Natural killer cell treated with Interleukin-12 subunit alpha and Interleukin-12 subunit beta and Interleukin-15 and Interleukin-18, amount 100 ng/mL, for 72 hours (primary cell): Measurements from ENCODE around the gene BRD9. TPM values are rescaled to one million over a fixed set of nuclear protein-coding genes. Genes with fewer than 3 reads are reported as not detected.
"Not testable (repeated sequence)": the region's sequence is repeated elsewhere in the genome, so short reads cannot be mapped to it uniquely, and the experiment has no call there.

Experiments used
- ATAC-seq, 2 donors: fragments of 150-1000 bp; cut with Tn5 transposase in 1 of 2; sonication (Bioruptor Pico), chemical (Tn5 transposase) in 1 of 2; 2 replicates each; pipeline ENCODE4 v1.10.0; 2021
- DNase-seq: peaks from one replicate; pipeline ENCODE4 v3.0.0; 2022; ENCODE audit warnings: low spot score
- H3K27ac Mint-ChIP-seq, 2 donors: 1 replicate in 1 of 2; 2 replicates in 1 of 2; pipeline ENCODE4 v1.8.0; 2022; ENCODE audit warnings: mixed read lengths in 2 of 2, mild to moderate bottlenecking in 1 of 2, moderate library complexity in 1 of 2
- H3K27me3 Mint-ChIP-seq, 2 donors: 1 replicate in 1 of 2; 2 replicates in 1 of 2; pipeline ENCODE4 v1.8.0; 2022; ENCODE audit warnings: mixed read lengths in 2 of 2
- H3K36me3 Mint-ChIP-seq: one replicate; pipeline ENCODE4 v1.8.0; 2022; ENCODE audit warnings: mixed read lengths
- H3K4me1 Mint-ChIP-seq, 2 donors: 1 replicate in 1 of 2; 2 replicates in 1 of 2; pipeline ENCODE4 v1.8.0; 2022; ENCODE audit warnings: low read depth in 2 of 2, mixed read lengths in 2 of 2, mild to moderate bottlenecking in 1 of 2
- H3K4me3 Mint-ChIP-seq: one replicate; pipeline ENCODE4 v1.8.0; 2022; ENCODE audit warnings: mixed read lengths
- H3K9me3 Mint-ChIP-seq: 2 replicates; pipeline ENCODE4 v1.8.0; 2022; ENCODE audit warnings: mixed read lengths
- total RNA-seq, 2 donors: library from RNA; stranded (reverse); gene quantifications; one replicate each; pipeline ENCODE4 v1.2.3, GENCODE V29; 2022

Gene BRD9
- total RNA-seq, 2 donors from 2014 or later, result 52.7 to 136 TPM

DNA sequence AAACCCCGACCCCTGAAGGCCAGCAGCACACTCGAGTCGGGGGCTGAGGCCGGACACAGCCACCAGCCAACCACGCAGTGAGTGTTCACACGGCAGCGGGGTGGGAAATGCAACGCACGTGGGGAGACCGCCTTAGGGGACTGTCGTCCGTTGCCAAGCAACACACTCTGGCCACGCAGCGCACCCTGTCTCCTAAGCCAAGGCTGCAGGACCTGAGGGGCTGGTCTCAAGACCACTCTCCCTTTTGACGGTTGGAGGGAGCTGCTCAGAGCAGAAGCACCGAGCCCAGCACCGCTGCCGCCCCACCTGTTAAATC is 7.5 kb downstream of the BRD9 start:
- Mint-ChIP-seq H3K27ac (no peak overlapping the region), H3K36me3 (peaks cover 23% of the 10 kb centered on the region), H3K9me3 (peaks cover 10% of the 10 kb centered on the region), H3K27me3 (no peaks in the 10 kb centered on the region), H3K4me1 (peaks cover 25 to 30% of the 10 kb centered on the region in 2 donors), H3K4me3 (no peak overlapping the region)
- ATAC-seq (peak in 1 of 2 donors; percentile 15), DNase-seq (no peak)

DNA sequence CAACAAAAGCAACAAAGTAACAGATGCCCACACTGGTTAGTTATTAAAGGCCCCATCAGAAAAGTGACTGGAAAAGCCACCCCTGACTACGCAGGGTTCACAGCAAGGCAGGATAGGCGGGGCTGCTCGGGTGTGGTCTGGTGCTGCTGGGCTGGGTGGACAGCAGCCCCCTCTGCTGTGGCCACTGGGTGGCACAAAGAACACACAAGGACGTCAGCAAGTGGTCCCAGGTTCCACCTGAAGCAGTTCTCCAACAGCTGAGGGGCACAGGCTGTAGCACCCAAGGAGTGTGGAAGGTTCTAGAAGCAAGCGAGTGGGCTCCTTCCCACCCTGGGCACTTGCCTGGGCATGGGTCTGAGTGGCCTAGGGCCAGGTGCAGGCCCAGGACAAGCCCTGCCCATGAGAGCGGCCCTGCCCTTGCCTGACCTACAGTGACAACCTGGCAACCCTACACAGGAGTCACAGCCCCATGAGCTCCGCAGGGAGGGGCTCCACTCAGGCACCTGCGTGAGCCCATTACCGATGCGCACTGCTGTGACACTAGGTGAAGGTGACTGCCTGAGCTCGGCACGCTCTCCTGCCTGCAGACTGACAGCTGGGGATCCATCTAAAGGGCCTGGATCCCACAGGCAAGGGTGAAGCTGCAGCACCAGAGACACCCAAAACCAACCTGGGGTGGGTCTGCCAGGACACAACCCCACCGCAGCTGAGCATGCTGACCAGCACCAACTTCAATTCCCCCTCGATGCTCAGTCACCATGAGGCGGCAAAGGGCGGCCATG is 8.1 kb downstream of the BRD9 start:
- Mint-ChIP-seq H3K27ac (no peak overlapping the region), H3K4me3 (no peak overlapping the region), H3K27me3 (no peaks in the 10 kb centered on the region), H3K9me3 (peaks cover 10% of the 10 kb centered on the region), H3K4me1 (peaks cover 25 to 30% of the 10 kb centered on the region in 2 donors), H3K36me3 (peaks cover 23% of the 10 kb centered on the region)
- no peak for ATAC-seq
- no peak for DNase-seq

DNA sequence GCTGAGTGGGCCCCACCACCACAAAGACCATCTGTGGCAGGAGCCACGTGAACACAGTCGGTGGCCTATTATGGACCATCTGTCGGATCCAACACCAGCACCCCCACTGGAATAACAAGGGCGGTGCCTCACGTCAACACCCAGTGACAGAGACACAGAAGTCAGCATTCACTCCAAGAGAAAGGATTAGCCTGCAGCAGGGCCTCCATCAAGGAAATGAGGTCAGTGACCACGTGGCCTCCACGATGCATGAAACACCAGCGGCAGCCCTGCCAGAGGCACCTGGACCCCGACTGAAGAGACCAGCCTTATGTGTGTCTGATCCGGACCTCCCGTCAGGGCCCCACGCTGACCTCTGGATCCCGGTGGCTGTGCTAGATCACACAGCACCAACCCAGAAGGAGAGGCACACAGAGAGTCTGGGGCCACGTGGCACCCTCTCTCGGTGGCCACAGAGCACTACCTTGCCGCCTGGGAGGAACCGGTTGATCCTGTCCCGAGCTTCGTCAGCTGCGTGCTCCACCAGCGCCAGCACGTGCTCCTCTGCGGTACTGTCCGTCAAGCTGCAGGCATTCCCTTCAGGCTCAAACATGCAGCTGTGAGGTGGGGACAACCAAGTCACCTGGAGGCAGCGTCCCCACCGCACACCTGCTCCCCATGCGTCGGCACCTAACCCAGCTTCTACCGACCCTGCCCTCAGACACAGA is 9.0 kb downstream of the BRD9 start:
- ATAC-seq, result no peak
- peaks cover 25 to 30% of the 10 kb centered on the region in 2 donors for H3K4me1 Mint-ChIP-seq
- peak overlapping the region in 1 of 2 donors; percentile 76 for H3K27ac Mint-ChIP-seq
- DNase-seq, result no peak
- H3K4me3 Mint-ChIP-seq, result no peak overlapping the region
- peaks cover 23% of the 10 kb centered on the region for H3K36me3 Mint-ChIP-seq
- H3K9me3 Mint-ChIP-seq, result peaks cover 10% of the 10 kb centered on the region
- H3K27me3 Mint-ChIP-seq, result no peaks in the 10 kb centered on the region

DNA sequence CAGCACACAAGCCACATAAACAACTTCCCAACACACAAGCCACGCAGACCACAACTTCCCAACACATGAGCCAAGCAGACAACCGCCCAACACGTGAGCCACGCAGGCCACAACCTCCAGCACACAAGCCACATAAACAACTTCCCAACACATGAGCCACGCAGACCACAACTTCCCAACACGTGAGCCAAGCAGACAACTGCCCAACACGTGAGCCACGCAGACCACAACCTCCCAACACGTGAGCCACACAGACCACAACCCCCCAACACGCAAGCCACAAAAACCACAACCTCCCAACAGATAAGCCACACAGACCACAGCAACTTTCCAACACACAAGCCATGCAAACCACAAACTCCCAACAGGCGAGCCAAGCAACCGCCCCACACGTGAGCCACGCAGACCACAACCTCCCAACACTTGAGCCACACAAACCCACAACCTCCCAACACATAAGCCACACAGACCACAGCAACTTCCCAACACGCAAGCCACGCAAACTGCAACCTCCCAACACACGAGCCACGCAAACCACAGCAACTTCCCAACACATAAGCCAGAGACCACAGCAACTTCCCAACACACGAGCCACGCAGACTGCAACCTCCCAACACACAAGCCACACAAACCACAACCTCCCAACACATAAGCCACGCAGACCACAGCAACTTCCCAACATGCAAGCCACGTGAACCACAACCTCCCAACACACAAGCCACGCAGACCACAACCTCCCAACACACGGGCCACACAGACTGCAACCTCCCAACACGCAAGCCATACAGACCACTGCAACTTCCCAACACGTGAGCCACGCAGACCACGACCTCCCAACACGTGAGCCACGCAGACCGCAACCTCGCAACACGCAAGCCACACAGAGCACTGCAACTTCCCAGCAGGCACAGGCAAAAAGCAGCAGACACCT is 10.1 kb downstream of the BRD9 start:
- no peak for DNase-seq

DNA sequence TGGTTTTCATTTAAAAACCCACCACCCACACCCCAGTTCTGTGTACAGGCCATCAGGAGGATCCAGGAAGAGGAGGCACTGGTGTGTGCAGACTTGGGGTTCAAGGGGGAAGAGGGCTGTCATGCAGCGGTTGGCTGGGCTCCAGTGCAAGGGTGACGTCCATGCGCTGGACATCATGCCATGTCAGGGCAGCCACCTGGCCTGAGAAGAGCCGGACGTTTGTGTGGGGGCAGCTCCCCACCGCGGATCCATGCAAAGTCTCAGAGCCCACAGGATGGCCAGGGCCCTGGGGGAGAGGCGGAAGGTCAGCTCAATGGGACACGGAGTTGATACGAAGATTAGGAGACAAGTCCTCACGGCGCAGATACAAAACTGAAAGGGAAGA is 11.1 kb downstream of the BRD9 start:
- Mint-ChIP-seq H3K9me3 (peaks cover 10% of the 10 kb centered on the region), H3K4me3 (no peak overlapping the region), H3K4me1 (peaks cover 23 to 30% of the 10 kb centered on the region in 2 donors), H3K27me3 (no peaks in the 10 kb centered on the region), H3K27ac (peak overlapping the region in 1 of 2 donors; percentile 76), H3K36me3 (peaks cover 17% of the 10 kb centered on the region)
- DNase-seq, result no peak
- no peak for ATAC-seq

More for the DNA sequence above, 10.1 kb downstream of the BRD9 start:
- Mint-ChIP-seq H3K4me3 (peak overlapping the region; percentile 21), H3K4me1 (peaks cover 23 to 30% of the 10 kb centered on the region in 2 donors), H3K27ac (peak overlapping the region; percentile 68 to 76), H3K36me3 (peaks cover 22% of the 10 kb centered on the region), H3K27me3 (no peaks in the 10 kb centered on the region), H3K9me3 (peaks cover 10% of the 10 kb centered on the region)
- no peak for ATAC-seq

DNA sequence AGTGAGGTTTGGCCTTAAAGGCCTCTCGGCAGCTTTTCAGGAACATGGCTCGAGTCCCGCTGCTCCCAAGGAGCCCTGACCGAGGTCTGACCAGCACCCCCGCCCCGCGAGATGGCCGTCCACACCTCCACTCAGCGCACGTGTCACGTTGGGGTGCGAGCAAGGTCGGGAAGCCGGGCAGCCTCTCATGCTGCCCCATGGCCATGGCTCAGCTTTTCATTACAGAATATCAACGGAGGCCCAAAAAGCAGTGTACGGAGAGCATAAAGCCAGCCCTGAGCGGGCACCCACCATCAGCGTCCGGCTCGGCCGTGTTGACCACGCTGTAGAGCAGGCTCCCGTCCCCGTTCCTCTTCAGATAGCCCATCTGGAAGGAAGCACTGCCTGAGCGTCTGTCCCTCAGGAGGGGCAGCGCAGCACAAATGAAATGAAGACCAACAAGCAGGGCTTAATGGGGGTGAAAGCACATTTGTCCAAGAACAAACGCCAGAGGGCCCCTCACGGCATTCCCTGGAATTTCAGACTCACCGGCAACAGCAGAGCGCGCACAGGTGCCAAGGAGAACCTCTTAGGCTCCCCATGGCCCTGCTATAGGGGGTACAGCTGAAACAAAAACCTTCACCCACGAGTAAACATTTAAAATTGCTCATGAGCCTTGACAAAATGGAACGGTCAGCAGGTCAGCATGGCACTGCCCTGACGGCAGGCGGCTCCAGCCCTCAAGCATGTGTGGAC is 11.6 kb downstream of the BRD9 start:
- Mint-ChIP-seq H3K9me3 (peaks cover 10% of the 10 kb centered on the region), H3K27me3 (no peaks in the 10 kb centered on the region), H3K4me3 (no peak overlapping the region), H3K27ac (no peak overlapping the region), H3K36me3 (peaks cover 17% of the 10 kb centered on the region), H3K4me1 (peaks cover 23 to 30% of the 10 kb centered on the region in 2 donors)
- DNase-seq, result no peak
- no peak for ATAC-seq

DNA sequence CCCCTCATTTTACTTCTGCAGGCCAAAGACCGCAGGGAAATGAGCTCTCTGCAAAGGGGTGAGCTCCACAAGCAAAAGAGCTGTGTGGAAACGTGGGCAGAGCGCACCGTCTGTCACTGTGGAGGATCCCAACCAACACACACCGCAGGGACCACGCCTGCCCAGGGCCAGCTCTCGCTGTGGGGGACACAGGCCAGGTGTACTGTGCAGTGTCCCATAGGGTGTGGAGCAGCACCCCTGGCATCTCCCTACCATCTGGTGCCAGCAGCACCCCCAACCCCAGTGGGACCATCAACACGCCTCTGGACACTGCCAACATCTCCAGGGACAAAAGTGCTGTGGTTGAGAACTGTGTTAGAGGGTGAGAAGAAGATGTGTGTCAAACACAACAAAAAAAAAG is 13.9 kb downstream of the BRD9 start:
- not testable (repeated sequence) for ATAC-seq, H3K27ac Mint-ChIP-seq, DNase-seq, H3K4me3 Mint-ChIP-seq, H3K27me3 Mint-ChIP-seq
- H3K4me1 Mint-ChIP-seq, result peaks cover 23 to 27% of the 10 kb centered on the region in 2 donors
- H3K36me3 Mint-ChIP-seq, result peaks cover 31% of the 10 kb centered on the region
- H3K9me3 Mint-ChIP-seq, result peaks cover 10% of the 10 kb centered on the region

DNA sequence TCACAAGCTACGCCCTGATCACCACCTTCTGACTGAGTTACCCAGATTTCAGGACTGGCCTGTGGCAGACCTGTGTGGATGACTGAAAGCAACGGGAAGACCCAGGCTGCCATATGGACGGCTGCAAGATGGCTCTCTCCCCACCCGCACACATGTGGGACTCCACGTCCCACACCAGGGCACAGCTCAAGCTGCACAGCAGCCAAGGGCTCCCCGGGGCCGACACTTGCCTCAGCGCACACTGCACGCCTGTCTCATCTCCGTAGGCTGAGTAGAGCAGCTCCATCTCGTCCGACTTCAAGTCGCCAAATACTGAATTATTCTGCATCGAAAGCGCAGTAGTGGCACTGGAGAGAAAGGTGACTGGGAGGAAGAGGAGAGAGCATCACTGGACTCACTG is 14.5 kb downstream of the BRD9 start:
- DNase-seq (no peak), ATAC-seq (no peak)
- Mint-ChIP-seq H3K4me3 (no peak overlapping the region), H3K36me3 (peaks cover 27% of the 10 kb centered on the region), H3K9me3 (peaks cover 10% of the 10 kb centered on the region), H3K27ac (no peak overlapping the region), H3K4me1 (peaks cover 21 to 24% of the 10 kb centered on the region in 2 donors), H3K27me3 (no peaks in the 10 kb centered on the region)

DNA sequence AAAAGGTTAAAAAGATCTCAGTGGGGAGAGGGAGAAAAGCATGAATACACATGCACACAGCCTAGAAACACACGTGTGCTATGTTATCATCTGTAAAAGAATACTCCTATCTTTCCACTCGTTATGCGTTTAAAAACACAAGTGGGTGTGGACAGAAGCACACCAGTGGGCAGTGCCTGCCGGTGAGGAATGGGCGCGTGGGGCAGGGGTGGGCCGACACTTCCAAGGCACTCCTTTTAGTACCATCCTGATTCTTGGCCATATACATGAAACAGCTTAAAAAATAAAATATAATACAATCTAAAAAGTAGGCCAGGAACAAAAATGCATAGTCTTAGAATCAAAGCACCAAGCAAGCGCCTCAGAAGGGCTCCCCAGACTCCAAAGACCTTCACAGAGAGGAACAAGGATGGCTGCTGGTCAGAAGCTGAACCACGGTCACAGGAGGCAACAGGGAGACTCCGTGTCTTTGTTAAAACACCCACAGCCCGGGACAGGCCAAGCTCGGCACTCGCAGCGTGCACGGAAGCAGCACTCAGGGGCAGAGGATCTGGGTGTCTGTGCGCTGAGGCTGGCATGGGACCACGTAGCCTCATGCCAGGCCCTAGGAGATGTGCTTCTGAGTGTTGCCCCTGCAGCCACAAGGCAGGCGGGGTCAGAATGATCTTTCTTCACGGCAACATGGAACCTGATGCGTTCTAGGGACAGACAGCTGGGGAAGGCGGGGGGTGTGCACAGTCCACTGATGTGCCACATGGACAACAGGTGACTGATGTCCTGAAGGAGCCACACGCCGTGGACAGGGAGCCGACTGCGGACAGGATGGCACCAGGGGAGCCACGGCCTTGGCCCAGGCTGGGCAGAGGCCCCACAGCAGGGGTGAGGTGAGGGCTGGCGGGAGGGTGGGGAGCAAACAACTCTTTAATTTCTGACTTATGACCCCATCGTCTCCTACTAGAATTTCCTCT is 15.9 kb downstream of the BRD9 start:
- H3K36me3 Mint-ChIP-seq, result peaks cover 14% of the 10 kb centered on the region
- no peak for ATAC-seq
- H3K9me3 Mint-ChIP-seq, result no peaks in the 10 kb centered on the region

DNA sequence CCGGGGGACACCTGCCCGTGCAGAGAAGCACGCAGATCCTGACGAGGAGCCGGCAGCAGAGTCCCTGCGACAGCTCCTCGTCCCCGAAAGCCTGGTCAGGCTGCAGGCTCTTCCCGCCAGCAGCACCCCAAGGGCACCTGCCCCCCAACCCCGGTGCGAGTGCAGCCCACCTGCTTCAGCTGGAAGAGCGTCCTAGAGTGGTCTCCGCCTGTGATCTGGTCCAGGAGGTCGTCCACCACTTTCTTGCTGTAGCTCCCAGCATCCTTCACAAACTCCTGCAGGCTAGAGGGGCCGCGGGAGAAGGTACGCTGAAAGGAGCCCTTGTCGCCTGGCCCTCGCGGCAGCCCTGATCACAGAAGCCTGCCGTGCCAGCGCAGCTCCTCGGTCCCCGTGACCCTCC is 16.7 kb downstream of the BRD9 start:
- Mint-ChIP-seq H3K9me3 (no peaks in the 10 kb centered on the region), H3K4me3 (no peak overlapping the region), H3K27me3 (no peaks in the 10 kb centered on the region), H3K36me3 (peaks cover 14% of the 10 kb centered on the region), H3K4me1 (peaks cover 0 to 6% of the 10 kb centered on the region in 2 donors), H3K27ac (no peak overlapping the region)
- DNase-seq (no peak), ATAC-seq (no peak)

More for the DNA sequence above, 15.9 kb downstream of the BRD9 start:
- no peak for DNase-seq
- Mint-ChIP-seq H3K4me1 (peaks cover 7 to 10% of the 10 kb centered on the region in 2 donors), H3K4me3 (no peak overlapping the region), H3K27ac (no peak overlapping the region), H3K27me3 (no peaks in the 10 kb centered on the region)

DNA sequence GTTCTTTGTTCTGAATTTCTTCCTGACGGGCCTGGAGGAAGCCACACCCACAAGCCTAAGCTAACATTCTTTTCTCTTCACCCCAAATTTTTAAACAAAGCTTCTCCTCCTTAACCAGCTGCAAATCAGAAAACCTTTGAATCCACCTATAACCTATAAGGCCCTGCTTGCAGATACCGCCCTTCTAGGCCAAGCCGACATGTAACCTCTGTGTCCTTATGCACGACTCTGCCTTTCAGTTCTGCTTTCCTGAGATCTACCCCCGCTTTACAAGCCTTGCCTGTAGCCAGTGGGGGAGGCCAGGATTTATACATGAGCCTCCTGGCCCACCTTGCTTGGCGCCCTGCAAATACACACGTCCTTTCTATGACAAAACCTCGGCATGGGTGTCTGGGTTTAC is 19.3 kb downstream of the BRD9 start:
- no peak overlapping the region for H3K4me3 Mint-ChIP-seq
- H3K27me3 Mint-ChIP-seq, result no peaks in the 10 kb centered on the region
- peaks cover 0 to 6% of the 10 kb centered on the region in 2 donors for H3K4me1 Mint-ChIP-seq
- ATAC-seq, result no peak
- no peaks in the 10 kb centered on the region for H3K9me3 Mint-ChIP-seq
- H3K36me3 Mint-ChIP-seq, result peaks cover 27% of the 10 kb centered on the region
- no peak overlapping the region for H3K27ac Mint-ChIP-seq
- DNase-seq, result no peak

DNA sequence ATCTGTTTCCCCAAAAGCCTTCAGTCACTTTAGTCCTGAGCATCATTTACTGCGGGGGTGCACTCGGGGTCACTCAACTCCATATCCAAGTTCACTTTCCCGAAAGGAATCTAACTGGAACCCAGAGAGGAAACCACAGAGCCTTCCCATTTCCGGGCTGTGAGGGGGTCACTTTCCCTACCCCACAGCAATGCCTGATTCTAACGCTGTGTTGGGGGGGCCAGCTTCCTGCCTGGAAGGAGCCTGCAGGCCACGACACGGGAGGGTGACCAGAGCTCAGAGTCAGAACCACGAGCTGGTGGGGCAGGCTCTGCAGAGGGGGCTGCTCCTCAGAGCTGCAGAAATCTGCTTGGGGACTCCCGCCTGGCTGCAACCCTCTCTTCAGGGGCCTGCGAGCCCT is 20.3 kb downstream of the BRD9 start:
- no peak overlapping the region for H3K4me3 Mint-ChIP-seq
- no peak for ATAC-seq
- H3K36me3 Mint-ChIP-seq, result peaks cover 32% of the 10 kb centered on the region
- no peaks in the 10 kb centered on the region for H3K27me3 Mint-ChIP-seq
- no peak for DNase-seq
- peaks cover 0 to 6% of the 10 kb centered on the region in 2 donors for H3K4me1 Mint-ChIP-seq
- H3K9me3 Mint-ChIP-seq, result no peaks in the 10 kb centered on the region
- H3K27ac Mint-ChIP-seq, result no peak overlapping the region
